Right atrium auricular region (tissue), 2 donors: ENCODE results near the gene MEF2D. TPM values are rescaled to one million over a fixed set of nuclear protein-coding genes. Genes with fewer than 3 reads are reported as not detected.

Experiments used
- DNase-seq: peaks from one replicate; pipeline ENCODE4 v3.0.0-alpha.2; 2019; ENCODE audit warnings: low spot score
- H3K27ac ChIP-seq, 2 donors: fragments of 200-600 bp; sonication (generic); 1 replicate in 1 of 2; 2 replicates in 1 of 2; pipeline ENCODE4 v1.5.1; 2016 to 2019
- H3K27me3 ChIP-seq, 2 donors: fragments of 200-600 bp; sonication (generic); one replicate each; pipeline versions ENCODE4 v1.5.1 to v1.6.0; 2017 to 2019
- H3K36me3 ChIP-seq: fragments of 200-600 bp; sonication (generic); one replicate; pipeline ENCODE4 v1.5.1; 2016
- H3K4me1 ChIP-seq, 2 donors: fragments of 200-600 bp; sonication (generic); one replicate each; pipeline versions ENCODE4 v1.5.1 to v1.6.0; 2017 to 2019
- H3K4me3 ChIP-seq, 2 donors: fragments of 200-600 bp; sonication (generic); 1 replicate in 1 of 2; 2 replicates in 1 of 2; pipeline ENCODE4 v1.5.1; 2017 to 2019; ENCODE audit warnings: mild to moderate bottlenecking in 1 of 2, moderate library complexity in 1 of 2
- H3K9me3 ChIP-seq, 2 donors: fragments of 200-600 bp; sonication (generic); one replicate each; pipeline ENCODE4 v1.5.1; 2019
- CTCF ChIP-seq, 2 donors: fragments of 200-600 bp; sonication (generic); IDR thresholded peaks; one replicate each; pipeline ENCODE4 v1.5.1; 2019; ENCODE audit warnings: antibody characterized with exemption in 2 of 2
- total RNA-seq, 2 donors: library from RNA; depleted of rRNA; stranded (reverse); fragments of >200 nt; gene quantifications; one replicate each; pipeline ENCODE4 v1.1.0, GENCODE V29; 2016

The MEF2D gene
- total RNA-seq, 2 donors from 2014 or later: 80.1 to 104 TPM

- Histone ChIP-seq H3K9me3 (no peaks in the 10 kb centered on the region), H3K36me3 (no peaks in the 10 kb centered on the region), H3K4me1 (peaks cover 0 to 25% of the 10 kb centered on the region in 2 donors), H3K27ac (no peak overlapping the region), H3K4me3 (no peak overlapping the region), H3K27me3 (peaks cover 31 to 32% of the 10 kb centered on the region in 2 donors)
- no peak for DNase-seq
- TF ChIP-seq CTCF (IDR thresholded peaks at IDR 0.05): no peak
Measured at GRCh38 chr1:156422602-156423091, 77.9 kb downstream of the MEF2D start.

- Histone ChIP-seq H3K9me3 (no peaks in the 10 kb centered on the region), H3K4me3 (peak overlapping the region; percentile 12 to 45), H3K27me3 (peaks cover 31 to 32% of the 10 kb centered on the region in 2 donors), H3K27ac (no peak overlapping the region), H3K4me1 (peaks cover 0 to 25% of the 10 kb centered on the region in 2 donors), H3K36me3 (no peaks in the 10 kb centered on the region)
- DNase-seq: no peak
- TF ChIP-seq CTCF (IDR thresholded peaks at IDR 0.05): no peak
Measured at GRCh38 chr1:156421939-156422601, 78.5 kb downstream of the MEF2D start.

GRCh38 chr1:156421062-156421938 is 79.3 kb downstream of the MEF2D start:
- Histone ChIP-seq H3K36me3 (no peaks in the 10 kb centered on the region), H3K27ac (no peak overlapping the region), H3K4me3 (peak overlapping the region; percentile 12 to 45), H3K27me3 (peaks cover 25 to 32% of the 10 kb centered on the region in 2 donors), H3K4me1 (peaks cover 0 to 25% of the 10 kb centered on the region in 2 donors), H3K9me3 (no peaks in the 10 kb centered on the region)
- no peak for TF ChIP-seq CTCF (IDR thresholded peaks at IDR 0.05)
- DNase-seq: peak; percentile 67

GRCh38 chr1:156420205-156421061 is 80.1 kb downstream of the MEF2D start:
- no peaks in the 10 kb centered on the region for H3K9me3 ChIP-seq
- peak overlapping the region in 1 of 2 donors; percentile 45 for H3K4me3 ChIP-seq
- no peaks in the 10 kb centered on the region for H3K36me3 ChIP-seq
- H3K4me1 ChIP-seq: peaks cover 0 to 25% of the 10 kb centered on the region in 2 donors
- no peak overlapping the region for H3K27ac ChIP-seq
- peaks cover 25 to 32% of the 10 kb centered on the region in 2 donors for H3K27me3 ChIP-seq
- TF ChIP-seq CTCF (IDR thresholded peaks at IDR 0.05): no peak
- DNase-seq: no peak

GRCh38 chr1:156419854-156420204 is 80.7 kb downstream of the MEF2D start:
- DNase-seq: no peak
- Histone ChIP-seq H3K4me3 (no peak overlapping the region), H3K27me3 (peaks cover 25 to 32% of the 10 kb centered on the region in 2 donors), H3K27ac (no peak overlapping the region), H3K9me3 (no peaks in the 10 kb centered on the region), H3K36me3 (no peaks in the 10 kb centered on the region), H3K4me1 (peaks cover 0 to 25% of the 10 kb centered on the region in 2 donors)
- no peak for TF ChIP-seq CTCF (IDR thresholded peaks at IDR 0.05)
